Neural cell (in vitro differentiated cells): ENCODE measurements around the gene PLEKHN1. TPM values are rescaled to one million over a fixed set of nuclear protein-coding genes. Genes with fewer than 3 reads are reported as not detected.

ENCODE experiments used
- H2AFZ ChIP-seq: fragments of 200-600, 300-800 bp; sonication (generic), shearing (Covaris generic); 2 replicates; pipeline ENCODE4 v1.6.0; 2014; ENCODE audit warnings: low read depth, mild to moderate bottlenecking, antibody characterized with exemption, low read length, moderate library complexity
- H3F3A ChIP-seq: fragments of 200-600 bp; shearing (Covaris generic); 2 replicates; pipeline ENCODE4 v1.6.1; 2016; ENCODE audit warnings: mild to moderate bottlenecking, moderate library complexity, mixed read lengths, antibody characterized with exemption, low read length; ENCODE audit not compliant: insufficient read depth, poor library complexity, severe bottlenecking
- H3K27ac ChIP-seq: fragments of 200-600, 300-800 bp; sonication (generic), shearing (Covaris generic); 2 replicates; pipeline ENCODE4 v1.5.1; 2014; ENCODE audit warnings: mild to moderate bottlenecking, low read length, moderate library complexity
- H3K27me3 ChIP-seq: fragments of 300-800, 200-600 bp; sonication (generic), shearing (Covaris generic); 2 replicates; pipeline ENCODE4 v1.6.0; 2014; ENCODE audit warnings: mild to moderate bottlenecking, low read depth, low read length, moderate library complexity; ENCODE audit not compliant: insufficient read depth
- H3K36me3 ChIP-seq: fragments of 300-800, 200-600 bp; sonication (generic), shearing (Covaris generic); 2 replicates; pipeline ENCODE4 v1.5.1; 2014; ENCODE audit warnings: mild to moderate bottlenecking, antibody characterized with exemption, low read length, moderate library complexity; ENCODE audit not compliant: insufficient read depth
- H3K4me2 ChIP-seq: fragments of 300-800, 200-600 bp; sonication (generic), shearing (Covaris generic); 2 replicates; pipeline ENCODE4 v1.6.0; 2014; ENCODE audit warnings: mild to moderate bottlenecking, low read length
- H3K4me3 ChIP-seq: fragments of 300-800, 200-600 bp; sonication (generic), shearing (Covaris generic); 2 replicates; pipeline ENCODE4 v1.5.1; 2014; ENCODE audit warnings: mild to moderate bottlenecking, low read length, moderate library complexity
- H3K79me2 ChIP-seq: fragments of 200-600 bp; shearing (Covaris generic); replicated peaks from 2 replicates; pipeline ENCODE4 v1.6.0; 2014; ENCODE audit warnings: mild to moderate bottlenecking, low read length, moderate library complexity; ENCODE audit not compliant: insufficient read depth
- H3K9ac ChIP-seq: fragments of 300-800, 200-600 bp; sonication (generic), shearing (Covaris generic); 2 replicates; pipeline ENCODE4 v1.6.1; 2016; ENCODE audit warnings: mild to moderate bottlenecking, low read length, mixed read lengths
- H3K9me2 ChIP-seq: fragments of 200-600 bp; shearing (Covaris generic); 2 replicates; pipeline ENCODE4 v1.6.1; 2016; ENCODE audit warnings: mild to moderate bottlenecking, low read length, mixed read lengths; ENCODE audit not compliant: insufficient read depth
- H3K9me3 ChIP-seq: fragments of 200-600, 300-800 bp; sonication (generic), shearing (Covaris generic); 2 replicates; pipeline ENCODE4 v1.6.1; 2016; ENCODE audit warnings: mild to moderate bottlenecking, mixed run types, low read length, moderate library complexity, mixed read lengths
- H4K20me1 ChIP-seq: fragments of 200-600 bp; shearing (Covaris generic); 2 replicates; pipeline ENCODE4 v1.6.1; 2016; ENCODE audit warnings: mild to moderate bottlenecking, mixed run types; ENCODE audit not compliant: insufficient read depth
- CTCF ChIP-seq: fragments of 450-650 bp; IDR thresholded peaks from 2 replicates; pipeline ENCODE4 v1.5.1; 2014; ENCODE audit warnings: antibody characterized with exemption, mild to moderate bottlenecking, moderate library complexity; ENCODE audit not compliant: poor library complexity, severe bottlenecking
- EP300 ChIP-seq: fragments of 450-650 bp; conservative IDR thresholded peaks from 2 replicates; pipeline ENCODE4 v1.6.1; 2014; ENCODE audit warnings: antibody characterized with exemption, mild to moderate bottlenecking, moderate library complexity; ENCODE audit not compliant: poor library complexity, severe bottlenecking
- EZH2 ChIP-seq: fragments of 200-600, 300-800 bp; shearing (Covaris generic), sonication (generic); IDR thresholded peaks from 2 replicates; pipeline ENCODE4 v1.6.1; 2014; ENCODE audit warnings: antibody characterized with exemption, low read length, borderline replicate concordance, mild to moderate bottlenecking; ENCODE audit not compliant: insufficient read depth, poor library complexity, severe bottlenecking
- MXI1 ChIP-seq: fragments of 450-650 bp; conservative IDR thresholded peaks from 2 replicates; pipeline ENCODE4 v1.6.1; 2014; ENCODE audit warnings: antibody characterized with exemption, mild to moderate bottlenecking; ENCODE audit not compliant: poor library complexity, severe bottlenecking
- POLR2AphosphoS5 ChIP-seq: IDR thresholded peaks from 2 replicates; pipeline ENCODE4 v1.6.1; 2012
- RAD21 ChIP-seq: fragments of 450-650 bp; conservative IDR thresholded peaks from 2 replicates; pipeline ENCODE4 v1.6.1; 2014; ENCODE audit warnings: antibody characterized with exemption, mild to moderate bottlenecking, moderate library complexity
- REST ChIP-seq: IDR thresholded peaks from 2 replicates; pipeline ENCODE4 v1.6.1; 2012; ENCODE audit warnings: borderline replicate concordance
- SMC3 ChIP-seq: fragments of 450-650 bp; conservative IDR thresholded peaks from 2 replicates; pipeline ENCODE4 v1.6.1; 2014; ENCODE audit warnings: antibody characterized with exemption, mild to moderate bottlenecking, moderate library complexity; ENCODE audit not compliant: poor library complexity
- TAF1 ChIP-seq: IDR thresholded peaks from 2 replicates; pipeline ENCODE4 v1.6.1; 2012; ENCODE audit warnings: low read depth
- polyA plus RNA-seq: library from polyadenylated mRNA; depleted of rRNA; stranded (reverse); fragments of >200 nt; gene quantifications from 2 replicates; pipeline ENCODE4 v1.2.3, GENCODE V29; 2014

The PLEKHN1 gene
- polyA plus RNA-seq, 1 donor from 2014 or later, result 1.1 TPM

DNA sequence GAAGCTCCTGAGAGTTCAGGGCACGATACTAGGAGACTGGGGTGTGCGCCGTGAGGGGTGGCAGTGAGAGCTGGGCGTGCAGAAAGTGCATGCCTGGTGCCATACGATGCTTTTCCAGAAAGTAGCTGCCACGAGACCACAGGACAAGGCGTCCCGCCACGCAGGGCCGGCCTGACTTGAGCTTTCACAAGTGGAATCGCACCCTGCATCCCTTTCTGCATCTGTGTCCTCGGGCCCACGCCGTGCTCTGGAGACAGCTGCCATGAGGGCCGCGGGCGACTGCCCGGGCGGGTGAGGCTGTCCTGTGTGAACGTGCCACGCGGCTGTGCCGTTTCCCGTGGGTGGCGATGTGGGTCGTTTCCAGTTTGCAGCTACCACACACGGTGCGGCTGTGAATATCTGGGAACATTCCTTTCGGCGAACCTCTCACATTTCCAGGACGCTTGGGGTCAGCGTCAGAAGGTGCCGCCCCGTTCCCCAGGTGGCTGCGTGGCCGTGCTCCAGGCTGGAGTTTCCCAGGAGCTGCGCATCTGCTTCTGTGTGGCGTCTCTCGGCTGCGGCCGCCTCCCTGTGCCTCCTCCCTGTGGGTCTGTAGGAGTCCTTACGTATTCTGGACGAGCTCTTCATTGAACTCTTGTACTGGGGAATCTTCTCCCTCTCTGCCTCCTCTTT lies 16.6 kb downstream of the PLEKHN1 start:
- no peaks in the 10 kb centered on the region for H3F3A ChIP-seq
- H3K27ac ChIP-seq, result no peak overlapping the region
- H3K9ac ChIP-seq, result no peak overlapping the region
- no peaks in the 10 kb centered on the region for H3K36me3 ChIP-seq
- H3K79me2 ChIP-seq, result no peaks in the 10 kb centered on the region
- no peaks in the 10 kb centered on the region for H3K9me2 ChIP-seq
- H4K20me1 ChIP-seq, result no peaks in the 10 kb centered on the region
- H2AFZ ChIP-seq, result no peak overlapping the region
- TF ChIP-seq SMC3, result no peak
- TF ChIP-seq POLR2AphosphoS5, result no peak
- no peak for TF ChIP-seq RAD21
- no peak for TF ChIP-seq TAF1
- TF ChIP-seq EP300, result no peak
- no peak for TF ChIP-seq REST
- no peak for TF ChIP-seq EZH2
- TF ChIP-seq CTCF, result no peak
- no peak for TF ChIP-seq MXI1
- no peak overlapping the region for H3K4me2 ChIP-seq
- H3K9me3 ChIP-seq, result no peaks in the 10 kb centered on the region
- H3K4me3 ChIP-seq, result no peak overlapping the region
- H3K27me3 ChIP-seq, result no peaks in the 10 kb centered on the region

DNA sequence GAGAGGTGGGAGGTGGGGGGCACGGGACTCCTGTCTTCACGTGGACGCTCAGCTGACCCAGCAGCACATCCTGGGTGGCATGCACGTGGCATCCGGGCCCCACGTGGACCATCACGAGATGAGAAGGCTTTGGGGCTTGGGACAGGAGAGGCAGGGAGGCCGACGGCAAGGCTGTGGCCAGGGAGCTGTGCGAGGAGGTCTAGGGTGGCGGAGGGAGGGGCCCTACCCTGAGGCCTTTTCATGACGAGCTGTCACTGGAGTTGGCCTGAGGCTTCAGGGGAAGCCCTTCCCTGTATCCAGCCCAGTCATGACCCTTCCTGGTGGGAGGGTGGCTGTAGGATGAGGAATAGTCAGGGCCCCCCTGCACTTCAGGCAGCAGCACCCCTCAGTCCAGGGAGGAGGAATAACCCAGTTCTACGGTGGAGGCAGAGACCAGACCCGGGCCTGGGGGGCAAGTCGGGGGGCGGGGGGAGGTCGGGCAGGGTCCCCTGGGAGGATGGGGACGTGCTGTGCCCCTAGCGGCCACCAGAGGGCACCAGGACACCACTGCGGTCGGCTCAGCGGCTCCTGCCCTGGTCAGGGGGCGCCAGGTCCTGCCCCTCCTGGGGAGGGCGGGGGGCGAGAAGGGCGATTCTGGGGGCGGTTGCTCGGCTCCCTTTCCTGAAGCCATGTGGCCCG lies 17.7 kb downstream of the PLEKHN1 start:
- H3K36me3 ChIP-seq, result no peaks in the 10 kb centered on the region
- no peaks in the 10 kb centered on the region for H3K79me2 ChIP-seq
- H3K4me2 ChIP-seq, result no peak overlapping the region
- no peaks in the 10 kb centered on the region for H3F3A ChIP-seq
- no peak overlapping the region for H3K9ac ChIP-seq
- TF ChIP-seq TAF1 (no peak), RAD21 (peak; percentile 72), SMC3 (peak; percentile 67), POLR2AphosphoS5 (no peak), MXI1 (no peak), EZH2 (no peak), CTCF (peak; percentile 66)
- H3K27me3 ChIP-seq, result no peaks in the 10 kb centered on the region
- H3K4me3 ChIP-seq, result peak overlapping the region; percentile 40
- no peaks in the 10 kb centered on the region for H4K20me1 ChIP-seq
- H2AFZ ChIP-seq, result no peak overlapping the region
- H3K9me2 ChIP-seq, result no peaks in the 10 kb centered on the region
- no peaks in the 10 kb centered on the region for H3K9me3 ChIP-seq
- no peak overlapping the region for H3K27ac ChIP-seq
